A673 (cell line): ENCODE results near the gene RSPH10B.
"Not testable (repeated sequence)": the region's sequence is repeated elsewhere in the genome, so short reads cannot be mapped to it uniquely, and the experiment has no call there.

Experiments
- CTCF ChIP-seq: fragments of 300-800, 200-600 bp; sonication (generic); conservative IDR thresholded peaks from 2 replicates; pipeline ENCODE4 v1.5.1; 2017; ENCODE audit warnings: low read depth, mild to moderate bottlenecking, antibody characterized with exemption, low read length, moderate library complexity, mixed read lengths
- EZH2 ChIP-seq: fragments of 200-600 bp; sonication (generic); IDR thresholded peaks from 2 replicates; pipeline ENCODE4 v1.6.1; 2017; ENCODE audit warnings: borderline replicate concordance, low read depth, mild to moderate bottlenecking, mixed read lengths, antibody characterized with exemption, low read length; ENCODE audit not compliant: poor library complexity, severe bottlenecking

DNA sequence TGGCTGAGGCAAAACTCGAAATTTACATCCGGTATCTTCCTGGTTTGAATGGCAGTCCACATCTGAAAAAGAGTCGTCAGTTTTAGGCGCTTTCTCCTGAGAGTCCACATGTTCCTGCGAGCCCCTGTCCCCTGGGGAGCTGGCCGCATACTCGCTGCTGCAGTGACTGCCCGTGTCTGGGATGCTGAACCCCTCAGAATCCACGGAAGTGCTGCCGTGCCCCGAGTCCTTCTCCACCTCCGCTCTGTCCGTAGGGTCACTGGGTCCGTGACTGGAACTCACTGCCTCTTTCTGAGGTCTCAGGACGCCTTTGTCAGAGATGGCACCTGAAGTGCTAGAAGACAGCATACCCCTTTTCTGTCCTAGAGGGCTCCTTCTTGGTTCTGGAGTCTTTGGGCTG is 16.6 kb upstream of the RSPH10B start:
- not testable (repeated sequence) for TF ChIP-seq CTCF, EZH2
